Activated T-helper 9 cell treated with anti-CD3 and anti-CD28 coated beads, Interleukin-2, amount 50 U/mL, for 16 hours (primary cell): ENCODE data around the gene ADCYAP1R1.

Experiments
- DNase-seq: peaks from one replicate; pipeline ENCODE4 v3.0.0-alpha.2; 2020; ENCODE audit warnings: low read depth

The ADCYAP1R1 gene

GRCh38 chr7:31106303-31107105 lies 54.4 kb downstream of the ADCYAP1R1 start:
- DNase-seq: no peak

GRCh38 chr7:31107106-31108090 lies 55.3 kb downstream of the ADCYAP1R1 start:
- DNase-seq: no peak

- no peak for DNase-seq
Observed at GRCh38 chr7:31108097-31108657, 56.1 kb downstream of the ADCYAP1R1 start.

GRCh38 chr7:31109751-31110150 lies 57.6 kb downstream of the ADCYAP1R1 start:
- no peak for DNase-seq

GRCh38 chr7:31110331-31111108 lies 58.4 kb downstream of the ADCYAP1R1 start:
- no peak for DNase-seq

- no peak for DNase-seq
Observed at GRCh38 chr7:31111109-31111451, 59.0 kb downstream of the ADCYAP1R1 start.

- DNase-seq: no peak
Observed at GRCh38 chr7:31113660-31114059, 61.6 kb downstream of the ADCYAP1R1 start.

- no peak for DNase-seq
Observed at GRCh38 chr7:31114593-31115343, 62.7 kb downstream of the ADCYAP1R1 start.

GRCh38 chr7:31116615-31117014 lies 64.5 kb downstream of the ADCYAP1R1 start:
- DNase-seq: no peak

GRCh38 chr7:31119249-31119648 lies 67.1 kb downstream of the ADCYAP1R1 start:
- DNase-seq: no peak

GRCh38 chr7:31120800-31121513 lies 68.8 kb downstream of the ADCYAP1R1 start:
- no peak for DNase-seq

GRCh38 chr7:31121601-31122000 lies 69.5 kb downstream of the ADCYAP1R1 start:
- DNase-seq: no peak

- no peak for DNase-seq
Observed at GRCh38 chr7:31122649-31123058, 70.5 kb downstream of the ADCYAP1R1 start.

- no peak for DNase-seq
Observed at GRCh38 chr7:31123321-31123720, 71.2 kb downstream of the ADCYAP1R1 start.

GRCh38 chr7:31123726-31124125 lies 71.6 kb downstream of the ADCYAP1R1 start:
- DNase-seq: no peak

GRCh38 chr7:31125171-31125570 lies 73.1 kb downstream of the ADCYAP1R1 start:
- DNase-seq: no peak

- DNase-seq: no peak
Observed at GRCh38 chr7:31126976-31127375, 74.9 kb downstream of the ADCYAP1R1 start.

GRCh38 chr7:31129067-31129466 lies 77.0 kb downstream of the ADCYAP1R1 start:
- DNase-seq: no peak

- no peak for DNase-seq
Observed at GRCh38 chr7:31133497-31133896, 81.4 kb downstream of the ADCYAP1R1 start.
